Activated T-helper 2 cell treated with anti-CD3 and anti-CD28 coated beads, Interferon-gamma antibody, Interleukin-2, Interleukin-4, amounts not matched to agents 10 μg/mL and 5 μg/mL and 100 μg/mL, durations not matched to agents 14 hours and 24 hours and 36 hours (primary cell): ENCODE data around the gene NMB. TPM values are rescaled to one million over a fixed set of nuclear protein-coding genes. Genes with fewer than 3 reads are reported as not detected.
A peak's percentile ranks its signal among the peaks of the same experiment; 100 is the strongest.
"Not testable (repeated sequence)": the region's sequence is repeated elsewhere in the genome, so short reads cannot be mapped to it uniquely, and the experiment has no call there.

Experiments used
- DNase-seq: peaks from one replicate; pipeline ENCODE4 v3.0.0; 2021; ENCODE audit warnings: low spot score
- H3K27ac Mint-ChIP-seq: one replicate; pipeline ENCODE4 v1.8.0; 2021; ENCODE audit warnings: mixed read lengths
- H3K27me3 Mint-ChIP-seq: one replicate; pipeline ENCODE4 v1.8.0; 2021; ENCODE audit warnings: low read depth, mixed read lengths
- H3K36me3 Mint-ChIP-seq: one replicate; pipeline ENCODE4 v1.8.0; 2021; ENCODE audit warnings: low read depth, mixed read lengths
- H3K4me1 Mint-ChIP-seq: one replicate; pipeline ENCODE4 v1.8.0; 2021; ENCODE audit warnings: low read depth, mixed read lengths
- H3K4me3 Mint-ChIP-seq: one replicate; pipeline ENCODE4 v1.8.0; 2021; ENCODE audit warnings: low read depth, mild to moderate bottlenecking, moderate library complexity, mixed read lengths
- H3K9me3 Mint-ChIP-seq: one replicate; pipeline ENCODE4 v1.8.0; 2021; ENCODE audit warnings: mixed read lengths
- intact Hi-C: fragments of 100-400 bp; cut with micrococcal nuclease; formaldehyde crosslinking; loops from one replicate; pipeline ENCODE4 v1.15.1; 2023
- total RNA-seq: library from RNA; stranded (reverse); gene quantifications from 2 replicates; pipeline ENCODE4 v1.2.3, GENCODE V29; 2022

Gene NMB
- total RNA-seq, result 2.5 and 3.0 TPM in 2 replicates

GRCh38 chr15:84658080-84658787 lies at the start of gene NMB:
Gene NMB (minus strand): TSS chr15:84658199. CDS start chr15:84658152, 47 bp downstream.
- Mint-ChIP-seq H3K9me3 (no peaks in the 10 kb centered on the region), H3K4me3 (peak within 1 kb of the TSS; percentile 75), H3K36me3 (peaks cover 7% of the 10 kb centered on the region), H3K4me1 (peaks cover 25% of the 10 kb centered on the region), H3K27ac (peak within 1 kb of the TSS; percentile 73), H3K27me3 (no peaks in the 10 kb centered on the region)
- intact Hi-C loops, result loop anchor here (1.0 to 5.0 kb wide), 2 partner anchors 78 to 219 kb away; no protein-coding TSS in a partner anchor
- peak; percentile 75 for DNase-seq

- Mint-ChIP-seq H3K27ac (no peak overlapping the region), H3K36me3 (peaks cover 34% of the 10 kb centered on the region), H3K4me1 (peaks cover 35% of the 10 kb centered on the region), H3K27me3 (no peaks in the 10 kb centered on the region), H3K4me3 (no peak overlapping the region), H3K9me3 (no peaks in the 10 kb centered on the region)
- DNase-seq, result no peak
- intact Hi-C loops, result no loop called here
Observed at GRCh38 chr15:84703808-84704207, 45.8 kb upstream of the NMB start.

GRCh38 chr15:84702961-84703482 lies 45.0 kb upstream of the NMB start:
- intact Hi-C loops, result no loop called here
- H3K27me3 Mint-ChIP-seq, result no peaks in the 10 kb centered on the region
- H3K36me3 Mint-ChIP-seq, result peaks cover 28% of the 10 kb centered on the region
- H3K4me1 Mint-ChIP-seq, result peaks cover 34% of the 10 kb centered on the region
- H3K4me3 Mint-ChIP-seq, result no peak overlapping the region
- H3K9me3 Mint-ChIP-seq, result no peaks in the 10 kb centered on the region
- peak overlapping the region; percentile 19 for H3K27ac Mint-ChIP-seq
- no peak for DNase-seq

- Mint-ChIP-seq H3K4me3 (no peak overlapping the region), H3K36me3 (peaks cover 14% of the 10 kb centered on the region), H3K9me3 (no peaks in the 10 kb centered on the region), H3K27me3 (no peaks in the 10 kb centered on the region), H3K4me1 (peaks cover 38% of the 10 kb centered on the region), H3K27ac (peak overlapping the region; percentile 4)
- intact Hi-C loops, result no loop called here
- no peak for DNase-seq
Observed at GRCh38 chr15:84699538-84700191, 41.7 kb upstream of the NMB start.

GRCh38 chr15:84697236-84697990 lies 39.4 kb upstream of the NMB start:
- Mint-ChIP-seq H3K9me3 (no peaks in the 10 kb centered on the region), H3K4me3 (no peak overlapping the region), H3K4me1 (peaks cover 27% of the 10 kb centered on the region), H3K27me3 (no peaks in the 10 kb centered on the region), H3K27ac (no peak overlapping the region), H3K36me3 (peaks cover 7% of the 10 kb centered on the region)
- intact Hi-C loops, result no loop called here
- no peak for DNase-seq

GRCh38 chr15:84696757-84697156 lies 38.8 kb upstream of the NMB start:
- peaks cover 12% of the 10 kb centered on the region for H3K36me3 Mint-ChIP-seq
- no peak for DNase-seq
- H3K9me3 Mint-ChIP-seq, result no peaks in the 10 kb centered on the region
- H3K4me1 Mint-ChIP-seq, result peaks cover 30% of the 10 kb centered on the region
- H3K4me3 Mint-ChIP-seq, result no peak overlapping the region
- no peak overlapping the region for H3K27ac Mint-ChIP-seq
- no peaks in the 10 kb centered on the region for H3K27me3 Mint-ChIP-seq
- intact Hi-C loops, result no loop called here

GRCh38 chr15:84690342-84690741 lies 32.3 kb upstream of the NMB start:
- Mint-ChIP-seq H3K27ac (peak overlapping the region; percentile 30), H3K36me3 (peaks cover 56% of the 10 kb centered on the region), H3K4me3 (no peak overlapping the region), H3K27me3 (no peaks in the 10 kb centered on the region), H3K9me3 (no peaks in the 10 kb centered on the region), H3K4me1 (peaks cover 20% of the 10 kb centered on the region)
- intact Hi-C loops, result no loop called here
- no peak for DNase-seq

GRCh38 chr15:84689858-84690257 lies 31.9 kb upstream of the NMB start:
- Mint-ChIP-seq H3K27ac (no peak overlapping the region), H3K27me3 (no peaks in the 10 kb centered on the region), H3K4me3 (no peak overlapping the region), H3K36me3 (peaks cover 61% of the 10 kb centered on the region), H3K9me3 (no peaks in the 10 kb centered on the region), H3K4me1 (peaks cover 20% of the 10 kb centered on the region)
- intact Hi-C loops, result no loop called here
- no peak for DNase-seq

- H3K27ac Mint-ChIP-seq, H3K4me3 Mint-ChIP-seq, H3K27me3 Mint-ChIP-seq, intact Hi-C loops, H3K9me3 Mint-ChIP-seq, DNase-seq: not testable (repeated sequence)
- Mint-ChIP-seq H3K4me1 (peaks cover 30% of the 10 kb centered on the region), H3K36me3 (peaks cover 75% of the 10 kb centered on the region)
Observed at GRCh38 chr15:84686446-84686845, 28.4 kb upstream of the NMB start.

GRCh38 chr15:84685304-84685703 lies 27.3 kb upstream of the NMB start:
- no peaks in the 10 kb centered on the region for H3K27me3 Mint-ChIP-seq
- peaks cover 70% of the 10 kb centered on the region for H3K36me3 Mint-ChIP-seq
- intact Hi-C loops, result no loop called here
- H3K4me3 Mint-ChIP-seq, result no peak overlapping the region
- H3K4me1 Mint-ChIP-seq, result peaks cover 24% of the 10 kb centered on the region
- no peak for DNase-seq
- no peak overlapping the region for H3K27ac Mint-ChIP-seq
- H3K9me3 Mint-ChIP-seq, result no peaks in the 10 kb centered on the region

GRCh38 chr15:84684092-84684491 lies 26.1 kb upstream of the NMB start:
- peaks cover 22% of the 10 kb centered on the region for H3K4me1 Mint-ChIP-seq
- H3K27me3 Mint-ChIP-seq, result no peaks in the 10 kb centered on the region
- peaks cover 74% of the 10 kb centered on the region for H3K36me3 Mint-ChIP-seq
- no peak overlapping the region for H3K4me3 Mint-ChIP-seq
- DNase-seq, result no peak
- intact Hi-C loops, result no loop called here
- H3K27ac Mint-ChIP-seq, result no peak overlapping the region
- H3K9me3 Mint-ChIP-seq, result no peaks in the 10 kb centered on the region

- Mint-ChIP-seq H3K4me1 (peaks cover 17% of the 10 kb centered on the region), H3K27me3 (no peaks in the 10 kb centered on the region), H3K4me3 (no peak overlapping the region), H3K27ac (peak overlapping the region; percentile 64), H3K36me3 (peaks cover 62% of the 10 kb centered on the region), H3K9me3 (no peaks in the 10 kb centered on the region)
- no peak for DNase-seq
- intact Hi-C loops, result no loop called here
Observed at GRCh38 chr15:84681831-84682230, 23.8 kb upstream of the NMB start.
